GM23338 (cell line): ENCODE data around the gene ABL2. TPM values are rescaled to one million over a fixed set of nuclear protein-coding genes. Genes with fewer than 3 reads are reported as not detected.

Experiments
- ATAC-seq: fragments of 200-7000 bp; cut with Tn5 transposase; 3 replicates; pipeline ENCODE4 v1.9.1; 2020
- DNase-seq: peaks from one replicate; pipeline ENCODE4 v3.0.0-alpha.2; 2015; ENCODE audit warnings: low spot score
- H2AFZ ChIP-seq: fragments of 200-600 bp; sonication (generic); 2 replicates; pipeline ENCODE4 v1.8.0; 2016; ENCODE audit warnings: antibody characterized with exemption, mild to moderate bottlenecking, moderate library complexity
- H3F3A ChIP-seq: fragments of 200-600 bp; sonication (generic); replicated peaks from 2 replicates; pipeline ENCODE4 v1.8.0; 2017; ENCODE audit warnings: antibody characterized with exemption, mixed run types, low read depth
- H3K27ac ChIP-seq: fragments of 200-600 bp; sonication (generic); 2 replicates; pipeline ENCODE4 v1.6.1; 2016; ENCODE audit warnings: low read depth
- H3K27me3 ChIP-seq: fragments of 200-600 bp; sonication (generic); 2 replicates; pipeline ENCODE4 v1.8.0; 2016; ENCODE audit warnings: mild to moderate bottlenecking, mixed run types, moderate library complexity; ENCODE audit not compliant: insufficient read depth
- H3K36me3 ChIP-seq: fragments of 200-600 bp; sonication (generic); 2 replicates; pipeline ENCODE4 v1.8.0; 2016; ENCODE audit warnings: mild to moderate bottlenecking; ENCODE audit not compliant: insufficient read depth
- H3K4me1 ChIP-seq: fragments of 200-600 bp; sonication (generic); 2 replicates; pipeline ENCODE4 v1.8.0; 2016; ENCODE audit warnings: mild to moderate bottlenecking, moderate library complexity; ENCODE audit not compliant: insufficient read depth
- H3K4me2 ChIP-seq: fragments of 200-600 bp; sonication (generic); 2 replicates; pipeline ENCODE4 v1.7.1; 2017; ENCODE audit warnings: mixed run types
- H3K4me3 ChIP-seq: fragments of 200-600 bp; sonication (generic); 2 replicates; pipeline ENCODE4 v1.6.1; 2016; ENCODE audit warnings: mixed run types
- H3K79me2 ChIP-seq: fragments of 200-600 bp; sonication (generic); replicated peaks from 2 replicates; pipeline ENCODE4 v1.8.0; 2017; ENCODE audit warnings: mild to moderate bottlenecking; ENCODE audit not compliant: insufficient read depth
- H3K9me2 ChIP-seq: fragments of 200-600 bp; sonication (generic); 2 replicates; pipeline ENCODE4 v1.8.0; 2017; ENCODE audit not compliant: insufficient read depth
- H4K20me1 ChIP-seq: fragments of 200-600 bp; sonication (generic); replicated peaks from 2 replicates; pipeline ENCODE4 v1.8.0; 2017; ENCODE audit warnings: mild to moderate bottlenecking; ENCODE audit not compliant: insufficient read depth
- H3K27ac Mint-ChIP-seq: 2 replicates; pipeline ENCODE4 v1.8.0; 2020; ENCODE audit warnings: inconsistent platforms, mild to moderate bottlenecking, moderate library complexity, mixed read lengths
- H3K27me3 Mint-ChIP-seq: 3 replicates; pipeline ENCODE4 v1.8.0; 2022; ENCODE audit warnings: low read depth, mild to moderate bottlenecking, moderate library complexity, mixed read lengths, inconsistent platforms; ENCODE audit not compliant: insufficient read depth, poor library complexity
- H3K36me3 Mint-ChIP-seq: 3 replicates; pipeline ENCODE4 v1.8.0; 2021; ENCODE audit warnings: low read depth, mild to moderate bottlenecking, inconsistent platforms, moderate library complexity, mixed read lengths
- H3K4me1 Mint-ChIP-seq: 3 replicates; pipeline ENCODE4 v1.8.0; 2020; ENCODE audit warnings: mild to moderate bottlenecking, inconsistent platforms, mixed read lengths
- H3K4me3 Mint-ChIP-seq: 3 replicates; pipeline ENCODE4 v1.8.0; 2021; ENCODE audit warnings: moderate library complexity, mild to moderate bottlenecking, inconsistent platforms, mixed read lengths
- H3K9me3 Mint-ChIP-seq: 3 replicates; pipeline ENCODE4 v1.8.0; 2020; ENCODE audit warnings: moderate library complexity, mild to moderate bottlenecking, inconsistent platforms, mixed read lengths
- CREB1 ChIP-seq: fragments of 250-450 bp; sonication (Bioruptor Pico); IDR thresholded peaks from 2 replicates; pipeline ENCODE4 v1.5.0; 2020; ENCODE audit warnings: low read depth, mild to moderate bottlenecking, moderate library complexity
- CTCF ChIP-seq, 2 experiments: fragments of 200-600 bp in 1 of 2; sonication (generic) in 1 of 2; conservative IDR thresholded peaks; 2 replicates each; pipeline versions ENCODE4 v1.5.1 to v1.6.1; 2016 to 2017; ENCODE audit warnings: antibody characterized with exemption in 2 of 2, low read depth in 2 of 2, mild to moderate bottlenecking in 2 of 2, moderate library complexity in 1 of 2
- EZH2 ChIP-seq: fragments of 200-600 bp; sonication (generic); IDR thresholded peaks from one replicate; pipeline ENCODE4 v1.8.0; 2017; ENCODE audit warnings: antibody characterized with exemption, mild to moderate bottlenecking, low read depth; ENCODE audit not compliant: unreplicated experiment
- JUNB ChIP-seq: IDR thresholded peaks from one replicate; pipeline ENCODE4 v1.6.1; 2016; ENCODE audit warnings: antibody characterized with exemption; ENCODE audit not compliant: unreplicated experiment
- POLR2AphosphoS5 ChIP-seq: IDR thresholded peaks from 2 replicates; pipeline ENCODE4 v1.6.1; 2016; ENCODE audit warnings: antibody characterized with exemption, low read depth
- REST ChIP-seq: IDR thresholded peaks from one replicate; pipeline ENCODE4 v1.6.1; 2018; ENCODE audit warnings: antibody characterized with exemption; ENCODE audit not compliant: unreplicated experiment
- STAT1 ChIP-seq: IDR thresholded peaks from one replicate; pipeline ENCODE4 v1.6.1; 2016; ENCODE audit warnings: antibody characterized with exemption; ENCODE audit not compliant: unreplicated experiment
- ZNF114 ChIP-seq: fragments of 250-450 bp; sonication (Bioruptor Pico); IDR thresholded peaks from 2 replicates; pipeline ENCODE4 v1.5.0; 2020; ENCODE audit warnings: mild to moderate bottlenecking, moderate library complexity
- ZNF331 ChIP-seq: fragments of 250-450 bp; sonication (Bioruptor Pico); IDR thresholded peaks from 2 replicates; pipeline ENCODE4 v1.5.0; 2020; ENCODE audit warnings: low read depth, mild to moderate bottlenecking, moderate library complexity
- ZNF462 ChIP-seq: fragments of 250-450 bp; sonication (Bioruptor Pico); IDR thresholded peaks from 2 replicates; pipeline ENCODE4 v1.5.0; 2020; ENCODE audit warnings: mild to moderate bottlenecking, moderate library complexity
- polyA plus RNA-seq: library from polyadenylated mRNA; unstranded; fragments of >200 nt; fragmentation: Nextera tagmentation; extraction: Ambion mirVana; gene quantifications from 2 replicates; pipeline ENCODE4 v1.2.1, GENCODE V29; 2016
- total RNA-seq: library from RNA; depleted of rRNA; stranded (reverse); fragments of >200 nt; shearing (Covaris generic); gene quantifications from 2 replicates; pipeline ENCODE4 v1.2.3, GENCODE V29; 2014

The ABL2 gene
- total and polyA plus RNA-seq, 2 experiments from 2014 or later = 5.8 to 22.7 TPM

- Histone ChIP-seq H3K79me2 (peaks cover 92% of the 10 kb centered on the region), H3F3A (no peaks in the 10 kb centered on the region), H3K27me3 (no peaks in the 10 kb centered on the region), H3K9me2 (no peaks in the 10 kb centered on the region), H3K4me3 (no peak overlapping the region), H2AFZ (no peak overlapping the region), H4K20me1 (peaks cover 17% of the 10 kb centered on the region; the same call in 1 of the 2 replicates), H3K36me3 (no peaks in the 10 kb centered on the region), H3K4me1 (no peaks in the 10 kb centered on the region), H3K27ac (no peak overlapping the region), H3K4me2 (no peak overlapping the region)
- ATAC-seq (no peak), DNase-seq (no peak)
- H3K4me3 Mint-ChIP-seq = no peak overlapping the region
- H3K36me3 Mint-ChIP-seq = no peaks in the 10 kb centered on the region
- peaks cover 9% of the 10 kb centered on the region; the same call in 2 of the 3 replicates for H3K4me1 Mint-ChIP-seq
- TF ChIP-seq ZNF114 = no peak
- no peak for TF ChIP-seq STAT1
- TF ChIP-seq JUNB = no peak
- no peak for TF ChIP-seq ZNF331 (CRISPR knock-in tag)
- TF ChIP-seq REST = no peak
- no peak for TF ChIP-seq EZH2
- TF ChIP-seq CREB1 (CRISPR knock-in tag) = no peak
- no peak for TF ChIP-seq POLR2AphosphoS5
- no peak for TF ChIP-seq ZNF462 (CRISPR knock-in tag)
- TF ChIP-seq CTCF (conservative IDR thresholded peaks at IDR 0.05; ENCODE audit: low read depth in 2 of 2) = no peak
- no peaks in the 10 kb centered on the region for H3K9me3 Mint-ChIP-seq
- H3K27ac Mint-ChIP-seq = no peak overlapping the region
- H3K27me3 Mint-ChIP-seq = peaks cover 2% of the 10 kb centered on the region
Measured at GRCh38 chr1:179200586-179200985, 28.9 kb downstream of the ABL2 start.
